ENCODE data around the gene MRNIP. TPM values are rescaled to one million over a fixed set of nuclear protein-coding genes. Genes with fewer than 3 reads are reported as not detected.

Gene MRNIP, protein sequence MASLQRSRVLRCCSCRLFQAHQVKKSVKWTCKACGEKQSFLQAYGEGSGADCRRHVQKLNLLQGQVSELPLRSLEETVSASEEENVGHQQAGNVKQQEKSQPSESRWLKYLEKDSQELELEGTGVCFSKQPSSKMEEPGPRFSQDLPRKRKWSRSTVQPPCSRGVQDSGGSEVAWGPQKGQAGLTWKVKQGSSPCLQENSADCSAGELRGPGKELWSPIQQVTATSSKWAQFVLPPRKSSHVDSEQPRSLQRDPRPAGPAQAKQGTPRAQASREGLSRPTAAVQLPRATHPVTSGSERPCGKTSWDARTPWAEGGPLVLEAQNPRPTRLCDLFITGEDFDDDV
- total RNA-seq (10 to 100 TPM in 4 of 5 donors, 1 to 10 TPM in 1; 8.0 to 46.0 (median 27.0) TPM), polyA plus RNA-seq (10 to 100 TPM; 15.1 to 31.1 (median 27.2) TPM)
- long read RNA-seq, donor 1, partial matches to known transcripts: 390 of 391 reads
- long read RNA-seq, donor 1, other reads (novel, unspliced or antisense): 0 of 391 reads
- long read RNA-seq, donor 2, partial matches to known transcripts: 0 of 2 reads
- long read RNA-seq, donor 2, other reads (novel, unspliced or antisense): 0 of 2 reads
- long read RNA-seq, donor 3, partial matches to known transcripts: 0 of 1 reads
- long read RNA-seq, donor 3, other reads (novel, unspliced or antisense): 0 of 1 reads
- long read RNA-seq, donor 4: 0 reads
- long read RNA-seq, donor 5, partial matches to known transcripts: 0 of 9 reads
- long read RNA-seq, donor 5, other reads (novel, unspliced or antisense): 0 of 9 reads
- long read RNA-seq, donor 6, full-length matches to known transcripts: 9 of 9 reads
- long read RNA-seq, donor 6, partial matches to known transcripts: 0 of 9 reads
- long read RNA-seq, donor 6, other reads (novel, unspliced or antisense): 0 of 9 reads
- long read RNA-seq, donor 7, full-length matches to known transcripts: 5 of 5 reads
- long read RNA-seq, donor 7, partial matches to known transcripts: 0 of 5 reads
- long read RNA-seq, donor 7, other reads (novel, unspliced or antisense): 0 of 5 reads
- long read RNA-seq, donor 8, partial matches to known transcripts: 0 of 2 reads
- long read RNA-seq, donor 8, other reads (novel, unspliced or antisense): 0 of 2 reads
- long read RNA-seq, donor 9, full-length matches to known transcripts: 1 of 12 reads
- long read RNA-seq, donor 9, partial matches to known transcripts: 11 of 12 reads
- long read RNA-seq, donor 9, other reads (novel, unspliced or antisense): 0 of 12 reads
- long read RNA-seq, donor 10, partial matches to known transcripts: 0 of 1 reads
- long read RNA-seq, donor 10, other reads (novel, unspliced or antisense): 0 of 1 reads

DNA sequence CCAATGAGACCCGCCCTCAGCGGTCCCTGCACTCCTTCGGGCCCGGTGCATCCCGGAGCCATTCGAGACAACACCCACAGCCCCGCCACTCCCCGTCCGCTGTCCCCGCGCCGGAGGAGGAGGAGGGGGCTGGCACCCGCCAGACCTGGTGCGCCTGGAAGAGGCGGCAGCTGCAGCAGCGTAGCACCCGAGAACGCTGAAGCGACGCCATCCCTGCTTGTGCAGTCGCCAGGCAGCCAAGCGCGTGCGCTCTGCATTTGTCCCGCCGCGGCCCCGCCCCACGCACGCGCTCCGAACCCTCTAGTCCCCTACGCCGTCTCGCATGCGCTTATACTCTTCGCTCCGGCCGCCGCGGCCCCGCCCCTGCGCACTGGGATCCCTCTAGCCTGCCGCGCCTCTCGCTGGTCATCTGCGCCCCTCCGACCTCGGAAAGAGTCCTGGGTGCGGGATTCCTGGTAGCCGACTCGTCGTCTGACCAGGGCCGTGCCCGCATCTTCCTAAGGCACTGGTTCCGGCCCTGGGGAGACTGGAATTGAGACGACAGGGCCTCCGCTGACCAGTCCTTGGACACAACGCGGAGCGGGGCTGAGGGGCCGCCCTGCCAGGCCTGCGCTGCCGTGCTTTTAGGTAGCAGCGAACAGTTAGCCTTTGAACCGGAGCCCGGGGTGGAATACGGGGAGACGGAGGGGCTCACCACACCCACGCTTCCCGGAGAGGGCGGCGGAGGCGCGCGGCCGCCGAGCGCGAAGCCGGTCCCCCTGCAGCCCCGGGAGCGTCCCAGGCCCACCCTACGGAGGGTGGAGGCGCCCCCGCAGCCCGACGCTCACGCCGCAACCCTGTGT lies at the start of gene MRNIP:
TSS of gene MRNIP (minus strand) at position 232 of the 842 bp plus-strand sequence. CDS start at position 211, 21 bp downstream.
- TF ChIP-seq EP300 (IDR thresholded peaks at IDR 0.05) (no peak), POLR2AphosphoS5 (IDR thresholded peaks at IDR 0.05) (peak; percentile 78 to 94 (median 84)), POLR2A (IDR thresholded peaks at IDR 0.05) (peak in 1 of 4 donors; percentile 13)
- TF ChIP-seq, protein P1, sequence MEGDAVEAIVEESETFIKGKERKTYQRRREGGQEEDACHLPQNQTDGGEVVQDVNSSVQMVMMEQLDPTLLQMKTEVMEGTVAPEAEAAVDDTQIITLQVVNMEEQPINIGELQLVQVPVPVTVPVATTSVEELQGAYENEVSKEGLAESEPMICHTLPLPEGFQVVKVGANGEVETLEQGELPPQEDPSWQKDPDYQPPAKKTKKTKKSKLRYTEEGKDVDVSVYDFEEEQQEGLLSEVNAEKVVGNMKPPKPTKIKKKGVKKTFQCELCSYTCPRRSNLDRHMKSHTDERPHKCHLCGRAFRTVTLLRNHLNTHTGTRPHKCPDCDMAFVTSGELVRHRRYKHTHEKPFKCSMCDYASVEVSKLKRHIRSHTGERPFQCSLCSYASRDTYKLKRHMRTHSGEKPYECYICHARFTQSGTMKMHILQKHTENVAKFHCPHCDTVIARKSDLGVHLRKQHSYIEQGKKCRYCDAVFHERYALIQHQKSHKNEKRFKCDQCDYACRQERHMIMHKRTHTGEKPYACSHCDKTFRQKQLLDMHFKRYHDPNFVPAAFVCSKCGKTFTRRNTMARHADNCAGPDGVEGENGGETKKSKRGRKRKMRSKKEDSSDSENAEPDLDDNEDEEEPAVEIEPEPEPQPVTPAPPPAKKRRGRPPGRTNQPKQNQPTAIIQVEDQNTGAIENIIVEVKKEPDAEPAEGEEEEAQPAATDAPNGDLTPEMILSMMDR (IDR thresholded peaks at IDR 0.05): peak in 1 of 7 experiments; percentile 28
- intact Hi-C loops (cut with DNase I; ENCODE audit: low total_unique reads): no loop called here
- peaks cover 16 to 23% (median 18%) of the 10 kb centered on the region in 4 donors for H3K36me3 ChIP-seq
- 0 to 1% (median 0%) methylated on average over 55 to 90 of the region's 90 CpGs for WGBS, 5 donors
- peak; percentile 97 to 99 for DNase-seq
- H3K27ac ChIP-seq: peak within 1 kb of the TSS; percentile 86 to 91 (median 89)
- peaks cover 0 to 6% (median 0%) of the 10 kb centered on the region in 4 donors for H3K9me3 ChIP-seq
- no peaks in the 10 kb centered on the region for H3K27me3 ChIP-seq
- H3K4me3 ChIP-seq: peak within 1 kb of the TSS; percentile 92 to 97 (median 95)
- peaks cover 0 to 33% (median 26%) of the 10 kb centered on the region in 4 donors for H3K4me1 ChIP-seq

DNA sequence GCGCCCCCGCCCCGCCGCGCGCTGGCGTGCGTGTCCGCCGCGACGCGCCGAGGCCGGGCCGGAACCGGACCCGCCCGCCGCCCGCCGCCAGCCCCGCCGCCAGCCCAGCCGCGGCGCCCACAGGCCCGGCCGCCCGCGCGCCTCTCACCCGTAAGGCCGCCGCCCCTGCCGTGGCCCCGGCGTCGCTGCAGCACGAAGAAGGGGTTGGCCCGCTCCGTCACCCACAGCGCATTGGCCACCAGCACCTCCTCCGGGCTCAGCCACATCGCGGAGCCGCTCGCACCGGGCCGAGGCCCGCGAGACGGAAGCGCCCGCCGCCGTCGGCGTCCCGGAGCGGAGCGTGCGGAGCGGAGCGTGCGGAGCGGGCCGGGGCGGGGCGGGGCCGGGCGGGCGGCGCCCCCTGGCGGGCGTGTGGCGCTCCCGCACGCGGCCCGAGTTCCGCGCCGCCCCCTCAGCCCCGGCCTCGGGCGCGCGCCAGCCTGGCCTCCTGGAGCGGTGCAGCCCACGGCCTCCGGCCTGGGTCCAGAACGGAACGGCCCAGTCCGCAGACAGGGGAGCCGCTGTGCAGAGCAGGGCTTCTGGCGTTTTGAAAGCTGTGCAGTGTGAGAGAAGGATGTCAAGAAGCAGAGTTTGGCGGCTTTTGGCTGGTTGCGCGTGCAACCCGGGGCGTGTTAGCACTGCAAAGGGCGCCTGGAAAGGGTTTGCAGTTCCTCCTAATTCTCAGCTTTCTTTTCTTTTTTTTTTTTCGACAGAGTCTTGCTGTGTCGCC lies 49.1 kb upstream of the MRNIP start, which contains the start of gene TBC1D9B:
TSS of gene TBC1D9B (minus strand) at position 342 of the 769 bp plus-strand sequence. CDS start at position 266, 76 bp downstream.
- H3K27me3 ChIP-seq: no peaks in the 10 kb centered on the region
- 0 to 2% (median 1%) methylated on average over 14 to 105 of the region's 105 CpGs for WGBS, 5 donors

More for the DNA sequence above, 49.1 kb upstream of the MRNIP start, which contains the start of gene TBC1D9B:
- DNase-seq: peak; percentile 69 to 91
- no peaks in the 10 kb centered on the region for H3K9me3 ChIP-seq
- TF ChIP-seq EP300 (IDR thresholded peaks at IDR 0.05): no peak
- TF ChIP-seq, protein P1 (IDR thresholded peaks at IDR 0.05): peak in 3 of 7 experiments; percentile 35 to 87 (median 38)
- TF ChIP-seq POLR2AphosphoS5 (IDR thresholded peaks at IDR 0.05): peak in 2 of 3 donors; percentile 57 to 64
- peak within 1 kb of the TSS; percentile 65 to 94 (median 84) for H3K27ac ChIP-seq
- intact Hi-C loops (cut with DNase I; ENCODE audit: low total_unique reads): no loop called here
- peaks cover 0 to 23% (median 21%) of the 10 kb centered on the region in 4 donors for H3K36me3 ChIP-seq
- H3K4me1 ChIP-seq: peaks cover 18 to 37% (median 24%) of the 10 kb centered on the region in 4 donors
- H3K4me3 ChIP-seq: peak within 1 kb of the TSS; percentile 64 to 79 (median 68)
